GM21423 (cell line): ENCODE data around the gene PFDN4.

Source experiments
- ATAC-seq: cut with Tn5 transposase; IDR thresholded peaks from one replicate; pipeline ENCODE4 v1.9.1; 2021; ENCODE audit warnings: mild to moderate bottlenecking, moderate library complexity; ENCODE audit not compliant: unreplicated experiment

Gene PFDN4

DNA sequence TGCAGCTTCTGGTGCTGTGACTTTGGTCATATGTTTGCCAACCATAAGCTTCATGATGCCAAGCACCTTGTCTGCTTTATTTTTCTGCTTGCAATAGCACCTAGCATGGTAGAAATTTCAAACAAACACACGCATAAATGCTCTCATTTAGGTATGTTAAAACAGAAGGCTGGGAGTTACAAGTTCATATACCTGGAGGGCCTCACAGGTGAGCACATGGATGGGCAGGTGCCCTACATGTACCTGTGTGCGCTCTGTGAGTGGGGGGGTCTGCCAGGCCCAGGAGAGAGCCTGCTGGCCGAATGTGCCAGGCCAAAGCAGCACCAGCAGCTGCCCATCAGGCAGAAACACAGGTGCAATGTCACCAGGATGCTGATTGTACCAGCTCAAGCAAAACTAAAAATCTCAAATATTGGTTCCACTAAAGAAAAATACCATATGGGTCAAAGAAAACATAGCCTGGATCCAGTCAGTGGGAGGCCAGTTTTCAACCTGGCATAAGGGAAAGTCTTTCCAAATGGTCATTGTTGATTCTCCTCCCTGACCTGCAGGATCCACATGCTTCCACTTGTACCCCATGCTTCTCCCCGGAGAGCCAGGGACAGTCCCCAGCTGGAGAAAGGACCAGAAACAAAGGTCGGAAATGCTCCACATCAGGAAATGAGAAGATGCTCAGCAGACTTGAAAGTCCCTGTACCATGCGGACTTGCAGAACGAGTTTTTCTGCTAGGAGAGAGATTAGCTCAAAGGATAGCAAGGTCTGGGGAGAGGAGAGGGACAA is 7.2 kb upstream of the PFDN4 start:
- no peak for ATAC-seq

DNA sequence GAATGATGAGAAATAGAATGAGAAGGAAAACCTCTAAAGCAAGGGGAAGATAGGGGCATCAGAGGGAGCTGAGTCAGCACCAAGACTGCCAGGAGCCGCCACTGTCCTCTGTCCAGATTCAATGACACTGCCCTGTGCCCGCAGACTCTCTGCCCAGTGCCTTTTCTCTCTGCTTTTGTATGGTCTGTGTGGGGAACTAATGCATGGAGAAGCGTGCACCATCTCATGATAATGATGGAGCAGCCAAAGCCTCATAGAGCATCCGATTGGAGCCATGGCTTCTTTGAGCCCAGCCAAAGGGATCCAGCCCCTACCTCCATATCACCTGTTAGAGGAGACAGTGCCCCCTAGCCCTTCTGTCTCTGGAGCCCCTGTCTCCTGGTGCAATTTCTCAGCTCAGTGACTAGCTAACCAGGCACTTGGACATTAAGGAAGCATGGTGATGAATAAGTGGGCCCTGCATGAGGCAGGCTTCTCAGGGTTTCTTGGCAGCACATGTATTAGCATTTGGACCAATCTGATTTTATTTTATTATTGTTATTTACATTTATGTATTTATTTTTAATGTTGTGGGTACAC is 6.5 kb upstream of the PFDN4 start:
- ATAC-seq: no peak

GRCh38 chr20:54203281-54203680 is 4.6 kb upstream of the PFDN4 start:
- ATAC-seq: no peak

DNA sequence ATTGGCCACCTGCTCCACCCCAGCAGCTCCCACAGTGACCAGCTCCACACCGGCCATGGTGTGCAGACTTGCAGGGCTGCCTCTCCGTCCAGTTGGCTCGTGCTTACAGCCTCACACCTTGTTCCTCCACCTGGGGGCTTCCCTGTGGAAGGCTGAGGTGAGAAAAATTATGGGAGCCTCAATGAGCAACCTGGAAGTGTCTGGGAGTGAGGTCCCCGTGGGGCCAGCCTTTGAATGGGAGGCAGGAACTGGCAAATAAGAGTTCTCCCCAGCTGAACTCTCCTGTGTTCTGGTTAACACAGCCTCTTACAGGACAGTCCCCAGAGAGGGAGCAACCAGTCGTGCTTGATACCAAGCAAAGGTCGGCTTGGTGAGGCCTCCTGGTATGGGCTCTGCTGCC is 3.8 kb upstream of the PFDN4 start:
- no peak for ATAC-seq

DNA sequence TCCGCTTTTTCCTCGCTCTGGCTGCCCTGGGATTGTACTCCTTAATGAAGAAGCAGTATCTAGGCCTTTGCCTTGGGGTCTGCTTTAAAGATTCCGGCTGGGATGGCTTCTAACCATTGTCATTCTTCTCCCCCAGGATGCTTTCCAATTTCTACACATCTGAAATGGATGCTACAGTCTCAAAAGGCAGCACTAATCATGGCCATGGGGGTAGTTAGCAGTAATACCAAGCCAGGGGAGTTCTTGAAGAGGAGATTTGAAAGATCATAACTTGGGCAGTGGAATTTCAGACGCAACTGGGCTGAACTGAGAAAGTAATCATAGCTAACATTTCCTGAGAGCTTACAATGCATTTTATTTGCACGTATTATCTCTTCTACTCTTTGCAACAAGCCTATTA is 3.4 kb upstream of the PFDN4 start:
- no peak for ATAC-seq

DNA sequence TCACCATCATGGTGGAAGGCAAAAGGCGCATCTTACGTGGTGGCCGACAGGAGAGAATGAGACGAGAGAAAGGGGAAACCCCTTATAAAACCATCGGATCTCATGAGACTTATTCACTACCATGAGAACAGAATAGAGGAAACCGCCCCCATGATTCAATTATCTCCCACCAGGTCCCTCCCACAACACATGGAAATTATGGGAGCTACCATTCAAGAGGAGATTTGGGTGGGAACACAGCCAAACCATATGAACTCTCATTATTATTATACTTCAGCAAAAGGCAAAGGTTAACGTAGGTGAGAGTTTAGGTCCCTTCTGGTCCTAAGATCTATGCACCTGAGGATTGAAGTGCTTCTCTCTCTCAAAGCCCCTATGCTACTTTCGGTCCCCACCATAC is 2.4 kb upstream of the PFDN4 start:
- ATAC-seq: no peak

DNA sequence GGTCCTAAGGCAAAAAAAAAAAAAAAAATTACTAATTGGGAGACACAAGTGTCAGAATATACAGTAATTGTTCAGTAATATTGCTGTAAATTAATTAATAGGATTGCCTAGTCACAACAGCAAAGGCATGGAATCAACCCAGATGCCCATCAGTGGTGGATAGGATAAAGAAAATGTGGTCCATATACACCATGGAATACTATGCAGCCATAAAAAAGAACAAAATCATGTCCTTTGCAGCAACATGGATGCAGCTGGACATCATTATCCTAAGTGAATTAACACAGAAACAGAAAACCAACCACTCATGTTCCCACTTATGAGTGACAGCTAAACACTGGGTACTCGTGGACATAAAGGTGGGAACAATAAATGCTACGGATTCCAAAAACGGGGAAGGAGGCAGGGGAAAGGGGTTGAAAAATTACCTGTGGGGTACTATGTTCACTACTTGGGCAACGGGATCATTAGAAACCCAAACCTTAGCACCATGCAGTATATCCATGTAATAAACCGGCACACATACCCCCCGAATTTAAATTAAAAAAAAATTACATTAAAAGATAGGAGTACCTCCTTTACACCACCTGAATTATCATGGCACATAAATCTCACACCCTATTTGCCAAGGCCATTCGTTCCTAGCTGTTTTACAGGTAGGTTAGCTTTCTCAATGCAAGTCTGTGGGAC is 689 bp upstream of the PFDN4 start:
- ATAC-seq: no peak

- ATAC-seq: peak; percentile 8
Measured at GRCh38 chr20:54208548-54209176, 775 bp downstream of the PFDN4 start.

DNA sequence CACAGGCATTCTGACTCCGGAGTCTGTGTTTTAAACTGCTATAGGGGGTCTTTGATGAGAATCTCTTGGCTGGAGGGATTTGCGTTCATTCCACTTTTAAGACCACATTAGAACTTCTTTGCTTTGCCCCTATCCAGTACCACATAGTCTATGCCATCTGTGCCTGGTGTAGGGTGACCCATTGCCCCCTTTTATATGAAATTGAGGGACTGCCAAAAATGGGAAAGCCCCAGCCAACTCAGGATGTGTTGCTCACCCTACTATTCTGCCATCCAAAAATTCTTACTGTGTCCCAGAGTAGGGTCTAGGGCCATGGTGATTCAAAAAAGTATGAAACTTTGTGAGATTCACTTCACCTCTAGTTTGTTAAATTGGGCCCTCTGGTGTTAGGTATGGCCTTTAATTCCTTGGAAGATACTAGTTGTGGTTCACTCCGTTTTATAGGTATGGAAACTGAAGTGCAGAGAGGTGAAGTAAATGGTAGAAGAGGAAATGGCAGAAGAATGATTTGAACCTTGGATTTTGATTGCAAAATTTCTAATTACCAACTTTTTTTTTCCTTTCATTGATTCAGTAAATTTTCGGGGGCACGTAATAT is 1.4 kb downstream of the PFDN4 start:
- ATAC-seq: no peak

GRCh38 chr20:54212226-54212625 is 4.3 kb downstream of the PFDN4 start:
- no peak for ATAC-seq

- ATAC-seq: no peak
Measured at GRCh38 chr20:54212871-54213270, 5.0 kb downstream of the PFDN4 start.

- ATAC-seq: no peak
Measured at GRCh38 chr20:54214566-54214965, 6.7 kb downstream of the PFDN4 start.

DNA sequence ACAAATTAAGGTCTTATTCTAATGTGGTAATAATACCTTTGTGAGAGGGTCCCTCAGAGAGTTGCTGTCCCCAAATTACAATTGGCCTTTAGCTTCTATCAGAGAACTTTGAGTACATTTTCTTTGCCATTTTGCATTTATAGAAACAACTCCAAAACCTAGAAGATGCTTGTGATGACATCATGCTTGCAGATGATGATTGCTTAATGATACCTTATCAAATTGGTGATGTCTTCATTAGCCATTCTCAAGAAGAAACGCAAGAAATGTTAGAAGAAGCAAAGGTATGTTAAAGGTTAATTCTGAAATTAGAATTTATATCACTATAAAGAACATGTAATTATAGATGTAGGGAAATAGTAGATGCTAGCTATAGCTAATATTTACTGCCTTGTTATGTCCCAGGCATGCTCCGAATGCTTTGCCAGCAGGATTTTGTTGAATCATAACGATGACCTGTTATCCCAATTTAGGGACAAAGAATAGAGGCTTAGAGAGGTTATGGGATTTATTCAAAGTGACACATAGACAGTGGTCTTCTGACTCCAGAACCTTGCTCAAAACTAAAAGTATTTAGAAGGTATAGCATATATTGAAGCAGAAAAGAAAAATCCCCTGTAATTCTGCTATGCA is 7.4 kb downstream of the PFDN4 start:
- no peak for ATAC-seq

GRCh38 chr20:54217762-54218161 is 9.9 kb downstream of the PFDN4 start:
- no peak for ATAC-seq

GRCh38 chr20:54218470-54218869 is 10.6 kb downstream of the PFDN4 start:
- no peak for ATAC-seq

- no peak for ATAC-seq
Measured at GRCh38 chr20:54219751-54220426, 12.0 kb downstream of the PFDN4 start.

- ATAC-seq: no peak
Measured at GRCh38 chr20:54220722-54221121, 12.8 kb downstream of the PFDN4 start.

GRCh38 chr20:54221353-54221752 is 13.5 kb downstream of the PFDN4 start:
- no peak for ATAC-seq

GRCh38 chr20:54221996-54222890 is 14.4 kb downstream of the PFDN4 start:
- no peak for ATAC-seq
